Cortex of kidney (tissue), 1 donor: ENCODE data around the gene AMIGO2.
"Not testable (repeated sequence)": the region's sequence is repeated elsewhere in the genome, so short reads cannot be mapped to it uniquely, and the experiment has no call there.

Source experiments
- DNase-seq: peaks from one replicate; lab custom pipeline; 2025; lab: John Stamatoyannopoulos, UW

The AMIGO2 gene

GRCh38 chr12:47079468-47079980, at the start of gene AMIGO2, which contains the start of gene PCED1B:
TSS of gene AMIGO2 (minus strand) at chr12:47079959. CDS start at chr12:47079002, 957 bp downstream.
TSS of gene PCED1B (plus strand) at chr12:47079621. CDS start at chr12:47235064, 155,443 bp downstream.
- DNase-seq: no peak

- no peak for DNase-seq
These were observed 46.5 kb upstream of the AMIGO2 start for GRCh38 chr12:47126246-47126645.

GRCh38 chr12:47124451-47124850, 44.7 kb upstream of the AMIGO2 start:
- no peak for DNase-seq

- no peak for DNase-seq
These were observed 44.0 kb upstream of the AMIGO2 start for GRCh38 chr12:47123730-47124129.

GRCh38 chr12:47122602-47123001, 42.8 kb upstream of the AMIGO2 start:
- no peak for DNase-seq

GRCh38 chr12:47121146-47121545, 41.4 kb upstream of the AMIGO2 start:
- DNase-seq: no peak

- DNase-seq: no peak
These were observed 41.0 kb upstream of the AMIGO2 start for GRCh38 chr12:47120736-47121135.

- not testable (repeated sequence) for DNase-seq
These were observed 37.5 kb upstream of the AMIGO2 start for GRCh38 chr12:47117305-47117704.

GRCh38 chr12:47114481-47114892, 34.7 kb upstream of the AMIGO2 start:
- DNase-seq: no peak

GRCh38 chr12:47112679-47113078, 32.9 kb upstream of the AMIGO2 start:
- no peak for DNase-seq

GRCh38 chr12:47111854-47112253, 32.1 kb upstream of the AMIGO2 start:
- no peak for DNase-seq

GRCh38 chr12:47111392-47111778, 31.6 kb upstream of the AMIGO2 start:
- no peak for DNase-seq

GRCh38 chr12:47110718-47111391, 31.1 kb upstream of the AMIGO2 start:
- no peak for DNase-seq

- no peak for DNase-seq
These were observed 30.3 kb upstream of the AMIGO2 start for GRCh38 chr12:47110011-47110541.

- DNase-seq: no peak
These were observed 28.2 kb upstream of the AMIGO2 start for GRCh38 chr12:47107926-47108325.

GRCh38 chr12:47107446-47107845, 27.7 kb upstream of the AMIGO2 start:
- no peak for DNase-seq

- DNase-seq: no peak
These were observed 26.3 kb upstream of the AMIGO2 start for GRCh38 chr12:47105914-47106674.

- no peak for DNase-seq
These were observed 23.3 kb upstream of the AMIGO2 start for GRCh38 chr12:47102845-47103651.

GRCh38 chr12:47102406-47102805, 22.6 kb upstream of the AMIGO2 start:
- DNase-seq: no peak

- DNase-seq: no peak
These were observed 20.4 kb upstream of the AMIGO2 start for GRCh38 chr12:47100160-47100559.

GRCh38 chr12:47099610-47100009, 19.9 kb upstream of the AMIGO2 start:
- no peak for DNase-seq

- no peak for DNase-seq
These were observed 18.3 kb upstream of the AMIGO2 start for GRCh38 chr12:47098099-47098498.
